ENCODE measurements around the gene CD52. TPM values are rescaled to one million over a fixed set of nuclear protein-coding genes. Genes with fewer than 3 reads are reported as not detected.

CD52 gene
- total RNA-seq, 6 experiments from 2014 or later, result 2.8 to 17.6 (median 8.5) TPM

- Histone ChIP-seq H3K9me3 (no peaks in the 10 kb centered on the region), H3K27ac (peak overlapping the region in 2 of 3 donors; percentile 0 to 55), H3K27me3 (no peaks in the 10 kb centered on the region), H3K4me3 (no peak overlapping the region), H3K4me1 (peaks cover 0 to 10% (median 5%) of the 10 kb centered on the region in 4 donors), H3K36me3 (no peaks in the 10 kb centered on the region)
- 30% methylated on average over 14 of the region's 15 CpGs for WGBS (ENCODE audit: insufficient coverage, low coverage, low lambda C conversion rate, missing lambda C conversion rate)
- DNase-seq (peak in 1 of 3 donors; percentile 62), ATAC-seq (peak; percentile 85 to 92 (median 88))
- intact Hi-C loops (cut with DNase I), result no loop called here
- TF ChIP-seq CTCF (IDR thresholded peaks at IDR 0.05), result no peak
- TF ChIP-seq POLR2A (IDR thresholded peaks at IDR 0.05), result peak; percentile 57
Measured at GRCh38 chr1:26358411-26359384, 40.9 kb downstream of the CD52 start.

- H3K4me3 ChIP-seq, result no peak overlapping the region
- no peaks in the 10 kb centered on the region for H3K9me3 ChIP-seq
- H3K27me3 ChIP-seq, result no peaks in the 10 kb centered on the region
- no peak for TF ChIP-seq POLR2A (IDR thresholded peaks at IDR 0.05)
- TF ChIP-seq CTCF (IDR thresholded peaks at IDR 0.05), result no peak
- H3K36me3 ChIP-seq, result no peaks in the 10 kb centered on the region
- 36% methylated on average over 23 of the region's 67 CpGs for WGBS (ENCODE audit: insufficient coverage, low coverage, low lambda C conversion rate, missing lambda C conversion rate)
- DNase-seq (no peak), ATAC-seq (no peak)
- intact Hi-C loops (cut with DNase I), result loop anchor here (10.0 kb wide), 2 partner anchors 65 to 75 kb away; partner anchors contain the start of gene SH3BGRL3 (in 1 of the 2)
- H3K27ac ChIP-seq, result no peak overlapping the region
- peaks cover 0 to 10% (median 5%) of the 10 kb centered on the region in 4 donors for H3K4me1 ChIP-seq
Measured at GRCh38 chr1:26359981-26360806, 42.4 kb downstream of the CD52 start.

GRCh38 chr1:26360807-26361604, 43.2 kb downstream of the CD52 start:
- no peak overlapping the region for H3K4me3 ChIP-seq
- peaks cover 0 to 10% (median 5%) of the 10 kb centered on the region in 4 donors for H3K4me1 ChIP-seq
- no peak overlapping the region for H3K27ac ChIP-seq
- H3K27me3 ChIP-seq, result no peaks in the 10 kb centered on the region
- WGBS (ENCODE audit: insufficient coverage, low coverage, low lambda C conversion rate, missing lambda C conversion rate), result 82% methylated on average over 15 of the region's 27 CpGs
- DNase-seq, result no peak
- ATAC-seq, result no peak
- no peaks in the 10 kb centered on the region for H3K9me3 ChIP-seq
- no peaks in the 10 kb centered on the region for H3K36me3 ChIP-seq
- no peak for TF ChIP-seq POLR2A (IDR thresholded peaks at IDR 0.05)
- TF ChIP-seq CTCF (IDR thresholded peaks at IDR 0.05), result no peak
- intact Hi-C loops (cut with DNase I), result loop anchor here (10.0 kb wide), 2 partner anchors 66 to 76 kb away; partner anchors contain the start of gene SH3BGRL3 (in 1 of the 2)
